GM18526 (cell line): ENCODE measurements around the gene IFNA1.

Experiments used
- POLR2A ChIP-seq: IDR thresholded peaks from 3 replicates; pipeline ENCODE4 v1.6.1; 2011; ENCODE audit not compliant: insufficient read length; ENCODE audit errors: extremely low read depth

The IFNA1 gene

GRCh38 chr9:21440139-21440538 lies at the start of gene IFNA1:
Gene IFNA1 (plus strand): TSS chr9:21440439. CDS start chr9:21440508, 69 bp downstream.
- no peak for TF ChIP-seq POLR2A

- TF ChIP-seq POLR2A = no peak
Measured at GRCh38 chr9:21392270-21392669, 48.0 kb upstream of the IFNA1 start.

- no peak for TF ChIP-seq POLR2A
Measured at GRCh38 chr9:21395778-21396717, 44.2 kb upstream of the IFNA1 start.

- no peak for TF ChIP-seq POLR2A
Measured at GRCh38 chr9:21398955-21399489, 41.2 kb upstream of the IFNA1 start.

GRCh38 chr9:21399956-21400355 lies 40.3 kb upstream of the IFNA1 start:
- TF ChIP-seq POLR2A = no peak

- TF ChIP-seq POLR2A = no peak
Measured at GRCh38 chr9:21402386-21403251, 37.6 kb upstream of the IFNA1 start.

GRCh38 chr9:21404146-21404545 lies 36.1 kb upstream of the IFNA1 start:
- TF ChIP-seq POLR2A = no peak

- TF ChIP-seq POLR2A = no peak
Measured at GRCh38 chr9:21408817-21409216, 31.4 kb upstream of the IFNA1 start, which contains the start of gene IFNA8. Gene IFNA8 (plus strand): TSS chr9:21409117. CDS start chr9:21409177, 60 bp downstream.

GRCh38 chr9:21412107-21412506 lies 28.1 kb upstream of the IFNA1 start:
- no peak for TF ChIP-seq POLR2A

- TF ChIP-seq POLR2A = no peak
Measured at GRCh38 chr9:21413151-21413550, 27.1 kb upstream of the IFNA1 start.

GRCh38 chr9:21413624-21414023 lies 26.6 kb upstream of the IFNA1 start:
- TF ChIP-seq POLR2A = no peak

GRCh38 chr9:21414220-21414940 lies 25.9 kb upstream of the IFNA1 start:
- no peak for TF ChIP-seq POLR2A

GRCh38 chr9:21415493-21416267 lies 24.6 kb upstream of the IFNA1 start:
- no peak for TF ChIP-seq POLR2A

- no peak for TF ChIP-seq POLR2A
Measured at GRCh38 chr9:21428235-21428634, 12.0 kb upstream of the IFNA1 start.
